ENCODE data around the gene RHOT2. TPM values are rescaled to one million over a fixed set of nuclear protein-coding genes. Genes with fewer than 3 reads are reported as not detected.

The RHOT2 gene
- total RNA-seq, 1 donor = 44.0 TPM

DNA sequence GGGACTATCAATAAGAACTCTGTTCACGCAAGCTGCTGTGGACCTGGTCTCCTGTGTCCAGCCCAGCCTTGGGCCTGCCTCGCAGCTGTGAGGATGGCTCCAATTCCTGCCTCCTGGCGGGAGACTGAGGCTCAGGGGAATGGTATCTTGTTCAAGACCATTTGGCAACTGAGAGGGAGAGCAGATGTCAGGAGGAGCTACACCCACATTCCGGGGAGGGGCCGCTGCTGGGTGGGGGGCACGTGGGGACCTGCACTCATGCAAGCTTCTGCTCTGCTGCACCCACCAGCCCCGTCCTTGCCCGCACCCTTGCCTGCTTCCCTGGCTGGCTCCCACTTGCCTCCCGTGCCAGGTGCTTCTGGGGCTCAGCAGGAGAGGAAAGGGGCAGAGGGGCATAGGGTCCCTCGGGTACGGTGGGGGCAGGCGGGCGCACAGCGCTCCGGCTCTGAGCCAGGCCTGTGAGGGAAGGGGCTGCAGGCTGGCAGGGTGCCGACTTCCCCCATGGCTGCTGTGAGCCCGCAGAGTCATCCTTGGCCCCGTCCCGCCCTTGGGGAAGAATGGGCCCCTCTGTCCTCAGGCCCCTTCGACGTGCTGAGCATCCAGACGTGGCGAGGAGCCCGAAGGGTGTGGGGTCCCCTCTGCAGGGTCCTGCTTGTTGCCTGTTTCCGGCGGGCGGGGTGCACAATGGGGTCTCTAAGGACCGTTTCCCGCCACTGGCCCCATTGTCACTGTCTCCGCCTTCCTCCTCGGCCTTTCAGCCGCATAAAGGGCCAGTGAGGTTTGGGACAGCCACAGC lies 49.7 kb downstream of the RHOT2 start:
- H3K4me3 ChIP-seq (ENCODE audit: low read depth, low read length) = no peak overlapping the region
- no peak for DNase-seq (ENCODE audit: low read depth)
- TF ChIP-seq, protein P1, sequence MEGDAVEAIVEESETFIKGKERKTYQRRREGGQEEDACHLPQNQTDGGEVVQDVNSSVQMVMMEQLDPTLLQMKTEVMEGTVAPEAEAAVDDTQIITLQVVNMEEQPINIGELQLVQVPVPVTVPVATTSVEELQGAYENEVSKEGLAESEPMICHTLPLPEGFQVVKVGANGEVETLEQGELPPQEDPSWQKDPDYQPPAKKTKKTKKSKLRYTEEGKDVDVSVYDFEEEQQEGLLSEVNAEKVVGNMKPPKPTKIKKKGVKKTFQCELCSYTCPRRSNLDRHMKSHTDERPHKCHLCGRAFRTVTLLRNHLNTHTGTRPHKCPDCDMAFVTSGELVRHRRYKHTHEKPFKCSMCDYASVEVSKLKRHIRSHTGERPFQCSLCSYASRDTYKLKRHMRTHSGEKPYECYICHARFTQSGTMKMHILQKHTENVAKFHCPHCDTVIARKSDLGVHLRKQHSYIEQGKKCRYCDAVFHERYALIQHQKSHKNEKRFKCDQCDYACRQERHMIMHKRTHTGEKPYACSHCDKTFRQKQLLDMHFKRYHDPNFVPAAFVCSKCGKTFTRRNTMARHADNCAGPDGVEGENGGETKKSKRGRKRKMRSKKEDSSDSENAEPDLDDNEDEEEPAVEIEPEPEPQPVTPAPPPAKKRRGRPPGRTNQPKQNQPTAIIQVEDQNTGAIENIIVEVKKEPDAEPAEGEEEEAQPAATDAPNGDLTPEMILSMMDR (IDR thresholded peaks at IDR 0.05; ENCODE audit: insufficient read depth, low read depth, low read length) = no peak

- no peak for DNase-seq (ENCODE audit: low read depth)
- H3K4me3 ChIP-seq (ENCODE audit: low read depth, low read length) = no peak overlapping the region
- TF ChIP-seq, protein P1 (IDR thresholded peaks at IDR 0.05; ENCODE audit: insufficient read depth, low read depth, low read length) = no peak
Measured at GRCh38 chr16:718389-718788, 50.5 kb downstream of the RHOT2 start.

GRCh38 chr16:718922-719321 lies 51.0 kb downstream of the RHOT2 start:
- TF ChIP-seq, protein P1 (IDR thresholded peaks at IDR 0.05; ENCODE audit: insufficient read depth, low read depth, low read length) = no peak

GRCh38 chr16:719815-720446 lies 52.0 kb downstream of the RHOT2 start:
- TF ChIP-seq, protein P1 (IDR thresholded peaks at IDR 0.05; ENCODE audit: insufficient read depth, low read depth, low read length) = peak; percentile 21
- no peak for DNase-seq (ENCODE audit: low read depth)
- H3K4me3 ChIP-seq (ENCODE audit: low read depth, low read length) = peak overlapping the region; percentile 71

More at GRCh38 chr16:718922-719321, 51.0 kb downstream of the RHOT2 start:
- no peak for DNase-seq (ENCODE audit: low read depth)
- no peak overlapping the region for H3K4me3 ChIP-seq (ENCODE audit: low read depth, low read length)

DNA sequence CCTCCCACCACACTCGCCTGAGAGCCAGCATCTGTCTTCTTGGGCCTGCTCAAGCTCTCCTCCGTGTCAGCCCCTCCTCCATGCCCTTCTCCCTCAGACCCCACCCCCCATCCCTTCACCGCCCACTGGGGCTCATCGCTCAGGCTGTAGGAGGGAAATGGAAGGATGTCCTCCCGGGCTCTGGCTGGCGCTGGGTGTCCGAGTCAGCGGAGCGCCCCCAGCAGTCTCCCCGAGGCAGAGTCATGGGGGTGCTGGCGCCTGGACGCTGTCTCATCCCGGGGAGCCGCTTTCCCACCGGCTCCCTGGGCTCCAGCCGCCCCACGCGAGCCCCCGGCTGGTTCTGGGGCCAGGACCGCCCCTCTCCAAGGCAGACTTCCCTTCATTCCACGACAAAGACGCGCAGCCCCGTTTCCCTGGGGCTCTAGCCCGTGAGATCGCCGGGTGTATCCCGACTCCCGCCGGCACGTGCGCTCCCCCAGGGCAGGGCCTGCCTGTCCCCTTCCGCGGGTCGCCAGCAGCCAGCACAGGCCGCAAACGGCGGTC lies 52.6 kb downstream of the RHOT2 start:
- DNase-seq (ENCODE audit: low read depth) = peak; percentile 83
- TF ChIP-seq, protein P1 (IDR thresholded peaks at IDR 0.05; ENCODE audit: insufficient read depth, low read depth, low read length) = peak; percentile 13
- H3K4me3 ChIP-seq (ENCODE audit: low read depth, low read length) = peak overlapping the region; percentile 71

GRCh38 chr16:720990-721764 lies 53.2 kb downstream of the RHOT2 start, which contains the start of gene ANTKMT:
Gene ANTKMT (plus strand): TSS chr16:721146. CDS start chr16:721275, 129 bp downstream.
- peak; percentile 68 for DNase-seq (ENCODE audit: low read depth)
- TF ChIP-seq, protein P1 (IDR thresholded peaks at IDR 0.05; ENCODE audit: insufficient read depth, low read depth, low read length) = no peak
- H3K4me3 ChIP-seq (ENCODE audit: low read depth, low read length) = peak within 1 kb of the TSS; percentile 71
